DMS 273 (cell line): ENCODE results near the gene LAMTOR1.
A peak's percentile ranks its signal among the peaks of the same experiment; 100 is the strongest.
"Not testable (repeated sequence)": the region's sequence is repeated elsewhere in the genome, so short reads cannot be mapped to it uniquely, and the experiment has no call there.

Experiments used
- DNase-seq: peaks from one replicate; lab custom pipeline; 2025; ENCODE audit not compliant: unreplicated experiment; lab: John Stamatoyannopoulos, UW

The LAMTOR1 gene

DNA sequence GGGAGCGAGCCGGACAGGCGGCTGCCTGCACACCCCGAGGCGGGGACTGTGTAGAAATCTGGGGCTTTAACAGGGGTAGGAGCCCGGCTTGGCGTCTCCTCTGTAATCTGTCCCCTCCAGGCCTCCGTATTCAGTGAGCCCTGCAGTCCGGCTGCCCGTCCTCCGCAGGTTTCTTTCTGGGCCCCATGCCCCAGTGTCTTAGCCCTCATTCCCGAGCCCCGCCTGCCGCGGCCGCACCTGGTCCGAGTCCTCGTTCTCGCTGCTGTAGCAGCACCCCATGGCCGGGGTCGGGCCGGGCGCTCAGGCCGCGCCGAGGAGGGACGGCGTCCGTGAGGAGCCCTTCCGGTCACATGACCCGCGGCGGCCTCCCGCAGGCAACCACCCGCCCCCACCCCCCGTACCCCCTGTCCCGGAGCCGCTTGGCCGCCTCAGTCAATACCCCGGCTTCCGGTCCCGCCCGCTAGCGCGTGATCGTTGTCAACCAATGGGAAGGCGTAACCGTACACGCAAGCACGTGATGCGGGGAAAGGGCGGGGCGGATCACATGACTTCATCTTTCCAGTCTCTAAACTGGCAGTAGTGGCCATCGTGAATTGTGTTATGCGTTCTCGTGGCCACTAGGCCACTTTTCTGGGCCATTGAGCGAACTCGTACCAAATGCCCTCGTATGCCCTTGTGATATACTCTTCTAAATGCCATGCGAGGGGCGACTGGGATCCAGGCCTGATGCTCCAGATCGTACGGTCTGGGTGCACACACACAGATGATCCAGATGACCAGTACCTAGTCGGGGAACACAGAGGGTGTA is at the start of gene LAMTOR1:
LAMTOR1 (minus strand) TSS at position 352 of the 808 bp plus-strand sequence; CDS start at position 279, 73 bp downstream.
- DNase-seq: peak; percentile 98

DNA sequence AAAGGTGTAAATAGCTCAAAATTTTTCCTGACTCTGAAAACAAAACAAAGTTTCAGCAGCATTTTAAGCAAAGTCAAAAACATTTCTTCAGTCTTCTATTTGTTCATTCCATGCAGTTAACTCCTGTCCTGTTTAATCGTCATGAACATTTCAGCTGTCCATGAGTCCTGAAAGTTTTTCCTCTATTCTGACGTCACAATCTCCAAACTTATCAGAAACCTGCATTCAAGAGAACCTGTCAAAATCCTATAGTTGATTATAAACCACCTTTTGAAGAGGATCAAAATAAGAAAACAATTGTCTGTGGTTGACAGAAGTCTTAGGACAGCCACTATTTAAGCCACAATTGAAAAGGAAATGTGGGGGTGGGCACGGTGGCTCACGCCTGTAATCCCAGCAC is 47.8 kb upstream of the LAMTOR1 start:
- DNase-seq: no peak

DNA sequence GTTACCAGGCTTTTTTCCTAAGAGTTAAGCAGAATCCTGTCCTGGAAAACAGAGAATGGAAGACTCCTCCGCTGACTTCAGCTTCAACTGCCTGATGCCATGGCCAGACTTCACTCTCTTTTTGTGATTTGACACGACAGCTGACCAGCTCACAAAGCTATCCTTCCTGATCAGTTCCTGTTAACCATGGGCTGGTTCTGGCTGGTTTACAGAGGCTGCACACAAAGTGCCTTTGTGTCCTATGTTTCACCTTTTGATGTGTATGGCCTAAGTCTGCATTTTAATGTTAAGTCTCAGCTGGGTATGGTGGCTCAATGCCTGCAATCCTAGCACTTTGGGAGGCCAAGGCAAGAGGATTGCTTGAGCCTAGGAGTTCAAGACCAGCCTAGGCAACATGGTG is 43.5 kb upstream of the LAMTOR1 start:
- DNase-seq: no peak

DNA sequence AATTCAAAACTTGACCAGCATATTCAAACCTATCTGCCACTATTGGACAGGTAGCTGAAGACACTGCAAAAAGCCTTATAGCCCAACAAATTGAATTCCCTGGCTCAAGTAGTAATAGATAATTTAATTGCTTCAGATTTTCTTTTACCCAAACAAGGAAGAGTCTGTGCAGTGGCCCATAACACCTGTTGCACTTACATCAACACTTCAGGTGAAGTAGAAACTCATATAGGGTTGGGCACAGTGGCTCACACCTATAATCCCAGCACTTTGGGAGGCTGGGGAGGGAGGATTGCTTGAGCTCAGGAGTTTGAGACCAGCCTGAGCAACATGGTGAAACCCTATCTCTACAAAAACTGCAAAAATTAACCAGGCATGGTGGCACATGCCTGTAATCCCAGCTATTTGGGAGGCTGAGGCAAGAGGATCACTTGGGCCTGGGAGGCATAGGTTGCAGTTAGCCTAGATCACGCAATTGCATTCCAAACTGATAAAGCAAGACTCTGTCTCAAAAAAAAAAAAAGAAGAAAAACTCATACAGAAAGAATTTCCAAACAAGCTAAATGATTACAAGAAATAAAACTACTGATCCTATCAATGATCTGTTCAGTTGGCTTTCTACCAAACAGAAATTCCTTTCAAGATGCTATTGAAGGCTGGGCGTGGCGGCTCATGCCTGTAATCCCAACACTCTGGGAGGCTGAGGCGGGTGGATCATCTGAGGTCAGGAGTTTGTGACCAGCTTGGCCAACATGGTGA is 41.9 kb upstream of the LAMTOR1 start:
- DNase-seq: no peak

DNA sequence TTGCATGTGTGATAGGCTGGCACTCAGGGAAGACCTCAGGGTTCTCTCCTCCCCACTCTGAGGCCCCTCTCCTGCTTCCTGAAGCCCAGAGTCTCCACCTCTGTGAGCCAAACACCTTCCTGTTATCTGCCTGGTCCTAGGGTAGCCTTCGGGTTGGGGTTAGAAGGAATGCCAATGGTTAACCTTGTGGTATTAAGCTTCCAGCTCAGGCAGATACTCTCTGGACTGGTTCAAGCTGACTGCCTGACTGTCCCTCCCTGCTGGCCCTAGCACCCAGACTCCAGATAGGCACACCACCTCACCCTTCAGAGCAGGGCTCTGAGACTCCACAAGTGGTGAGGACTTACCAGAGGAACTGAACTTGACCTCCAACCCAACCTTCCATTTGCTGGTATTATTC is 39.4 kb upstream of the LAMTOR1 start:
- DNase-seq: not testable (repeated sequence)

DNA sequence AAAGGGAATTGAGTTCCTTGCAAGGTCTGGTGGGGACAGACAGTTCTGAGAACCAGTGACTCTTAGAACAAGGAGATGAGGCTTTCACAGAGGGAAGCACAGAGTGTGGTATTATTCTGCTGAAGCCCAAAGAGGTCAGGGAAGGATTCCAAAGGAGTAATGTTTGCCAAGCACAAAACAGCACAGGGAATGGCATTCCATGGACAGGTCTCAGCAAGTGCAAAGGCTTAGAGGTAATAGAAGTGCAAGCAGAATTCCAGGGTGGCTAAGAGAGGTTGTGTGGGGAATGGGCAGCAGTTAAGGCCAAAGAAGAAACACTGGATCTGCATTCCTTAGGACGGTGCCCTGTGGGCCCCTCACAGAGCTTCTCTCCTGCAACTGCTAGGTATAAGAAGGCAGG is 39.0 kb upstream of the LAMTOR1 start:
- not testable (repeated sequence) for DNase-seq

DNA sequence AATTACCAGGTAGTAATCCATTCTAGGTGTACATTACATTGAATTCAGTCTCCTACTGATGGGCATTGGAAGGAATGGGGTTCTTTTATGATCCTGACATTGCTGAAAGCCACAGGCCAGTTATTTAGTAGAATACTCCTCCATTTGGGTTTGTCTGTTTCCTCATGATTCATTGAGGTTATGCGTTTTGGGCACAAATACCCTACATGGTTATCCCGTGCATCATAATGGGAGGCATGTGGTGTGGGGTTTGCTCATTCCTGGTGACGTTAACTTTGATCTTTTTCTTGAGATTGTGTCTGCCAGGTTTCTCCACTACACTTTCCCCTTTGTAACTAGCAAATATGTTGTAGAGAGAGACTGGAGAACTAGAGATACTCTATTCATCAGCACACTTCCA is 38.0 kb upstream of the LAMTOR1 start:
- no peak for DNase-seq

DNA sequence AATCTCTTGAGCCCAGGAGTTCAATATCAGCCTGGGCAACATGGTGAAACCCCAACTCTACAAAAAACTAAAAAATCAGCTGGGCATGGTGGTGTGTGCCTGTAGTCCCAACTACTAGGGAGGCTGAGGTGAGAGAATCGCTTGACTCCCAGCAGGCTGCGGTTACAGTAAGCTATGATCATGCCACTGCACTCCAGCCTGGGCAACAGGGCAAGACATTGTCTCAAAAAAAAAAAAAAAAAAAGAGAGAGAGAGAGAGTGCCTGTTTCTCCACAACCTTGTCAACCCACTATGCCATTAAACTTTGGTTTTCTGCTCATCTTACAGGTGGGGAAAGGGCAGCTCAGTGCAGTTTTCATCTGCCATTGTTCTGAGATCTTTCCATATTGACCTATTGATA is 37.6 kb upstream of the LAMTOR1 start:
- DNase-seq: no peak

DNA sequence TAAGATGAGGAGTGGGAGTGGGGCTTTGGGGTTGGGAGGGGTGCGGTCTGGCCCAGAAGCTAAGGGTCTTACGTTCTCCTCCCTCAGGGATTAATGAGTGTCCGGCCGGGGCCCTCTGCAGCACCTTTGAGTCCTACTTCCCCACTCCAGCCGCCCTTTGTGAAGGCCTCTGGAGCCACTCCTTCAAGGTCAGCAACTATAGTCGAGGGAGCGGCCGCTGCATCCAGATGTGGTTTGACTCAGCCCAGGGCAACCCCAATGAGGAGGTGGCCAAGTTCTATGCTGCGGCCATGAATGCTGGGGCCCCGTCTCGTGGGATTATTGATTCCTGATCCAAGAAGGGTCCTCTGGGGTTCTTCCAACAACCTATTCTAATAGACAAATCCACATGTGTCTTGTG is 36.4 kb upstream of the LAMTOR1 start:
- DNase-seq: no peak

DNA sequence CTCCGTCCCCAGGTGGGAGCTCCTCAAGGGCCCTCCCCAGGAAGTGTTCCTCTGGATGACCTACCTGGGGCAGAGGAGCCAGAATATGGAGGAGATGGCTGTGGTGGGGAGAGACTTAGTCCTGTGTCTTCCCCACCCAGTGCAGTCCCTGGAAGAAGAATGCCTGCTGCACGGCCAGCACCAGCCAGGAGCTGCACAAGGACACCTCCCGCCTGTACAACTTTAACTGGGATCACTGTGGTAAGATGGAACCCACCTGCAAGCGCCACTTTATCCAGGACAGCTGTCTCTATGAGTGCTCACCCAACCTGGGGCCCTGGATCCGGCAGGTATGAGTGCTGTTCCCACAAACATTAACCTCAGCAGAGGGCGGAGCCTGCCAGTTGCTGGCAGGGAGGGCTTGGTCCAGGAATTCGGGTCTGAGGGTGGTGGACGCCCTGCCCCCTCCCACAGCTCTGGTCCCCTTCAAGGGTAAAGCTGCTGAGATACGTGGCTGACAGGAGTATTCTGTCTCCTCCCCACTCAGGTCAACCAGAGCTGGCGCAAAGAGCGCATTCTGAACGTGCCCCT is 35.8 kb upstream of the LAMTOR1 start:
- DNase-seq: no peak

DNA sequence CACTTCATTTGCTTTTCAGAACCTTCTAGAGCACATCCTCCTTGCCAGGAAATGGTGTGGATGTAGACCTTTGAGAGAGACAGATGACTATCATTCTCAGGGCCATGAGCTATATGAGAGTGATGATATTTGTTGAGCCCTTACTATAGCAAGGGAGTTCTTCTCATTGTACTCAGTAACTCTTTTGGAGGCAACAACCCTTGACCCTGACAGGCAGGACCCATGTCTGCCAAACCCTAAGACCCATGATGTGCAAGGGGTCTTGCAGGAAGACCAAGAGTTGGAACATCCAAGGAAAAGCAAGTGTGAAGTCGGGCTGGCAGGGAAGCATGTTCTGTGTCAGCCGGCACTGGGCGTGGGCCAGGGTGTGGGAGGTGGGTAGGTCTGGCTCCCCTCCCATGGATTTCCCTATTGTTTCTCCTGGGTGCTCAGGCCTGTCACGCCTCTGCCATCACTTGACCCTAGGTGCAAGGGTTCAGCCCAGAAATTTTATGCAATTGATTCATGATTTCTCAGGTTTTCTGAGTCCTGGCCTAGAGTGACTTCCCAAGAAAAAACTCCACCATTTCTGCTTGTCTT is 33.7 kb upstream of the LAMTOR1 start:
- no peak for DNase-seq

DNA sequence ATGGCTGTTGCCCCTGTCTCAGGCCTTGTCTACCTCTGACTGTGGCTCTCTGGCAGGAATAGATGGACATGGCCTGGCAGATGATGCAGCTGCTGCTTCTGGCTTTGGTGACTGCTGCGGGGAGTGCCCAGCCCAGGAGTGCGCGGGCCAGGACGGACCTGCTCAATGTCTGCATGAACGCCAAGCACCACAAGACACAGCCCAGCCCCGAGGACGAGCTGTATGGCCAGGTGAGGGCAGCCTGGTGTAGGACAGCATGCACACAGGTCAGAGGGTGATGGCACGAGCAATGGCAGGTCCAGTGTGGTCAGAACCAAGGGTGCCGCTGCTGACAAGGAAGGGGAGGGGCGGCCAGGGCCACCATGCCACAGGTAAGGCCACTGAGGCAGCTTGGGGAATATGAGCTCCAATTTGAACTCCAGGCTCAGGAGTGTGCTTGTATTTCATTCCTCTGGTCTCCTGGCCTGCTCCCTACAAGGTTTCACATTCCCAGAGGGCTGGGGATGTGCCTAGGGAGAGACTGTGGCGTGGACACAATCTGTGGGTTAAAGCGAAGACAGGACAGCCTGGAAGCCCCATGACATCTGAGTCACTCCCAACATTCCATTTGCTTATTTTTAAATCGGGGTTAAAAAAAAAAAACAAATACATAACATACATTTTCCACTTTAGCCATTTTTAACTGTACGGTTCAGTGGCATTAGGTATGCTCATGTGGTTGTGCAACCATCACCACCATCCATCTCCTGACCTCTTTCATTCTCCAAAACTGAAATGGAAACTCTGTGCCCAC is 33.0 kb upstream of the LAMTOR1 start:
- no peak for DNase-seq

DNA sequence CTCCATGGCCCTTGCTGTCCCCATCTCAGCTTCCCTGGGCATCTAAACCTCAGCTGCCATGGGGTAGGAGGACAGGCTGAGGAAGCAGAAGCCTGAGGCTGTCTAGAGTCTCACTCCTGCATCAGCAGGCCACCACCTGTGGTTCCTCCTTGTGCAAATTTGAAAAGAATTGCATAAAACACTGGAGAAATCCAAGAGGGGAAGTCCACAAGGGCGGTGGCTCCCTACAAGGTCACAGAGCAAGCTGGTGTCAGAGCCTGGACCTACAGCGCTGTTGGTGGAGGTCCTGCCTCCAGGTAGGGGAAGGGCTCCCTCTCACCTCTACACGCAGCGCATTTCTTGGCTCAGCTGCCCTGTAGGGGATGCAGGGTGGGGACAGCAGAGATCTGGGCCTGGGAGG is 32.4 kb upstream of the LAMTOR1 start, which contains the start of gene FOLR3:
FOLR3 (plus strand) TSS at position 253 of the 400 bp plus-strand sequence. CDS start 228 bp downstream, outside the sequence.
- not testable (repeated sequence) for DNase-seq

DNA sequence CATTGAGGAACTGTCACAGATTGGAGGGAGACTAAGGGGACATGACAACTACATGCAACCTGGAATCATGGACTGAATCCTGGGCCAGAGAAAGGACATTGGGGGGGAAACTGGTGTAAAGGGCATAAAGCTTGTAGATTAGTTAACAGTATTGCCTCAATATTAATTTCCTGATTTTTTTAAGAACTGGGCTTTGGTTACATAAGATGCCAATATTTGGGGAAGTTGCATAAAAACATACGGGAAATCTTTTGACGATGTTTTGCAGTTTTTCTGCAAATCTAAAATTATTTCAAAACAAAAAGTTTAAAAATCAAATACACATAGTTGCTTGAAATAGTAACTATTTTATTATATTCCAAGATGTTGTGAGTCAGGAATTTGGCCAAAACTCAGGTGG is 29.5 kb upstream of the LAMTOR1 start:
- DNase-seq: no peak

DNA sequence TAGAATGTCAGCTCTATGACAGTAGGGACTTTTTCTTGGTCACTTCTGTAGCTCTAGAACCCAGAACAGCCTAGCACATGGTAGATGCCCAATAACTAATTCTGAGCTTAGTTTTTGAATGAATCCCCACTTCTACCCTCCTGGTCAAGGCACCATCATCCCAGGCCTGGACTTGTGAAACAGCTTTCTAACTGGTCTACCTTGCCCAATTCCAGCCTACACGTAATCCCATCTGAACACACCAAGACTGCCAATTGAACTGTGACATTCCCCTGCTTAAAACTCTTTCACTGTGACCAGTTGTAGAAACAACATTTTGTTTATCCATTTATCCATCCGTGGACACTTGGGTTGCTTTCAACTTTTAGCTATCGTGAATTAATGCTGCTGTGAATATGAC is 26.3 kb upstream of the LAMTOR1 start:
- DNase-seq: no peak

DNA sequence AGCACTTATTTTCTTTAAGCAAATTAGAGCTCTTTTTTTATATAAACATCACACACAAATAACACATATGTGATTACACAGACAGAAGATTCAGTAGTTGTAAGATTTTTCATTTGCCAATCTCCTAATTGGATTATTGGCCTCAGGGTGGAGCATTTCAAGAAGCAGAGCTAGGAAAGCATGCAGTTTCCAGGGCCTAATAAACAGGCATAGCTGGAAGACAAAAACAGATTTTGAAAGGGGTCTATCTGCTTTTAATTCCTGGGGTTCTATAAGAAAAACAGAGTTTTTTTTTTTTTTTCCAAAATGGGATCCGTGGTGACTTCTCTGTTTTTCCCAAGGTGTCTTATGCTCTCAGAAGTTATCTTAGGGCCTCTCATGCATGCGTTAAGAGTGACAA is 24.8 kb upstream of the LAMTOR1 start:
- no peak for DNase-seq

DNA sequence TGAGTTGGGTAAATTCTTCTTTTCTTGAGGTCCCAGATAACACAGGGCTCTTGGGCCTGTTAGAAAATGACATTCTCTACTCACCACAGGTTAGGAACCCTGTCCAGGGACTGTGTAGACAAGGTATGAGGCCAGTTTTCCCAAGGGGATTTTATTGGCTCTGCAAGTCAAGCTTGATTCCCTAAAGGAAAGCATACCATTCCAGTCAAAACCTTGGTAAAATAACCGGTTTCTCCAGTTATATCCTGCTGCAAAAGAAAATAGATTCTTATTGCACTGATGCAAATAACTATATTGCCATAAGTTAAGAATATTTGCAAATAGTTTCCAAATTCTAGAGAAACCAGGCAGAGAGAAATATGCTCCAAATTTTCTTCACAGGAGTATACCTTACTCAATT is 22.9 kb upstream of the LAMTOR1 start:
- no peak for DNase-seq

DNA sequence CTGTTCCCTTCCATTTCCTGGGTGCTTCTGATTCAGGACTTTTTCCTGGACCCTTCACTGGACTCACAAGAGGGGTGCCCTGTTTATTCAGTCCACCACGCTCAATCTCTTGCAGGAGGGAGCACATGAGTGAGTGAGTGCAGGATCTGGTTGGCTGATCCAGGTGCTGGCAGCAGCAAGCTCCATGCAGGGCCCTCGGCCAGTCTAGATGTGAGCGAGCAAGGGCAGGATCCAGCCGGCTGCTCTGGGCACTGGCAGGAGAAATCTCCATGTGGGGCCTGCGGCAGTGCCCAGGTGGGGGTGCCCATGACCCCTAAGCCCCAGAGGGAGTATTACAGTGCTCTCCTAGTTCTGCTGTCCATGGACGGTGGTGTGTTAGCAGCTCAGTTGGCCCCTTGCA is 20.9 kb upstream of the LAMTOR1 start:
- no peak for DNase-seq

DNA sequence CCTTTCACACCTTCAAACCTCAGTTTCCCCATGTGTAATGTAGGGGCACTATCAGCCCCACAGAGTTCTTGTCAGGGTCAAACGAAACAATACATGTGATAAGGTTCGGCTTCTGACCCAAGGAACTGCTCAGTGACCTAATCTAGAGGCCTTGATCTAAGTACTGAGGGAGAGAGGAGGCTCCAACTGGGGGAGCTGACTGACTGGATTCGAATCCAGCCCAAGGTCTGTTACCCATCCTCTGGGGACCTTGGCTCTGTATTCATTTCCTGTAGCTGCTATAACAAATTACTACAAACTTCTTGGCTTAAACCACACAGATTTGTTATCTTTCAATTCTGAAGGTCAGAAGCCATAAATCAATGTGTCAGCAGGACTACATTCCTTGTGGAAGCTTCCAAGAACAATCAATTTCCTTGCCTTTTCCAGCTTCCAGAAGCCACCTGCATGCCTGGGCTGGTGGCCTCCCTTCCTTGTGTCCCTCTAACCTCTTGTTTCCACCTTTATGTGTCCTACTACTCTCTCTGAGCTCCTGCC is 20.1 kb upstream of the LAMTOR1 start:
- DNase-seq: no peak

DNA sequence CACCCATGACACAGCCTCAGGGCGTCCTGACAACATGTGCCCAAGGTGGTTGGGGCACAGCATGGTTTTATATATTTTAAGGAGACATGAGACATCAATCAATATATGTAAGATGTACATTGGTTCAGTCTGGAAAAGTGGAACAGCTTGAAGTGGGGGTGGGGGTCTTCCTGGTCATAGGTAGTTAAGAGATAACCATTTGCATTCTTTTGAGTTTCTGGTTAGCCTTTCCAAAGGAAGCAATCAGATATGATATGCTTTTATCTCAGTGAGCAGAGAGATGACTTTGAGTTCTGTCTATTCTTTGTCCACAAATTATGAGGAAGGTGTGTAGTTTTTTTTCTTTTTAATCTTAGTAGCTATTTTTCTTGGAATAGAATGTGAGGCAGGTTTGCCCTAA is 19.5 kb upstream of the LAMTOR1 start:
- no peak for DNase-seq

DNA sequence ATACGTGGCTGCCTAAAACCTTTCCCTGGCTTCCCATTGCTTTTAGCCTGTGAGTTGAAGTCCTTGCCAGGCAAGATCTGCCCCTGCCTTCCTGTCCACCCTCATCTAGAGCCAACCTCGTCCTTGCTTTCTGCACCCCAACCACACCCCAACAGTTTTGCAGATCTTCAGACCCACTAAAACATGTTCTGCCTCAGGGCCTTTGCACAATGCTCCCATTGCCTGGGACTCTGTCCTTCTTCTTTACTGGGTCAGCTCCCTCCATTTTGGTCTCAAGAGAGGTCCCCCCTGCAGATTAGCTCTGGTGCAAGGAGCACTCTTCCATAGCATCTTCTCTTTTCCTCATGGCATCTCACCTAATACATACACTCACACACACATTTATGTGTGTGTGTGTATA is 17.8 kb upstream of the LAMTOR1 start:
- no peak for DNase-seq
